Amygdala (tissue), 56 donors: Measurements from ENCODE around the gene DYNLRB1.
A peak's percentile ranks its signal among the peaks of the same experiment; 100 is the strongest.

Source experiments
- DNase-seq, 56 donors: peaks; one replicate each; lab custom pipeline; 2025; lab: John Stamatoyannopoulos, UW

Gene DYNLRB1

DNA sequence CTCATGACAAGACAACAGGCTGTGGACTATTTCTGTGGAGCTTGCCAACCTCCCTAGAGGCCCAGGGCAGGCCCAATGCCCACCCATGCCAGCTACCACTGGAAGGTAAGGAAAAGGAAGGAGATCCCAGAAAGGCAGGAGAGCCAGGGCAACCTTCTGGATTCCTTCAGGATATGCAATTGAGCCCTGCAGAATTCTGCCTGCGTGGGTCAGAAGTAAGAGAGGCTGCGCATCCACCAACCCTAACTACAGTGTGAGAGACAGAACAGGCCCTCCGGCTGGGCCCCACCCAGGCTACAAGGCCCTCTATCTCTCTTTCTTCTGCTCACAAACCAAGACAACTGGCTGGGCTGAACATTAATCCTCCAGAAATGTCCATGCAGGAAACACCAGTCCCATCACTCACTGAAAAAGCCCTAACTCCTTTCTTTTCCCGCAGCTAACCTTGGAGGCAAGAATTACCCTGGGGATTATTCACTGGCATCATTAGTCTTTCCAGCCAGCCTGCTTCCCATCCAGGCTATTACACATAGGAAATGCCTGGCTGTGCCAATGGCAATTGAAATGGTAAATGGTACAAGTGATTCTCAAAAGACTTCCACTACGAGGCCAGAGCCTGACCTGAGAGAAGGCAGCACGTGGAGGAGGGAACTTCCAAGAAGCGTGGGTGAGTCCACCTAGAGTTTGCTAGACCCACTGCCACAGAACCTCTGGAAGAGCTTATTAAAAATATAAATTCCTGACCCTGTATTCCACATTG, 57.5 kb downstream of the DYNLRB1 start:
- DNase-seq, result no peak

DNA sequence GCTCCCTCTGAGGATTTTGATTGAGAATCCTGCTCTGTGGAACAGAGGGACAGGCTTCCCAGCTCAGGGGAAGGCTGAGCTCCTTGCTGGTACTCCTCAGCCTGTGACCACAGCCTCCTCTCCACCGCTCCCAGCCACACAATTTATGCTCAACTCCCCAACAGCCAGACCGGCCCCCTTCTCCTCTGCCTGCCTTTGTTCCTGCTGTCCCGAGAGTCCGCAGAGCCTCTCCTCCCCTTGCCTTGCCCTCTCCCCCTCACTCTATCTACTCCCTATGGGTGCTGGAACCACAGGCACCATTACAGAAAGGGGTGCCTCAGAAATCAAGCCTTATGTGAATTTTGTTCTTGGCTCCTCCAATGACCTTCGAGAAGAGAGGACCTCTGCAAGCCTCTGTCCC, 58.2 kb downstream of the DYNLRB1 start:
- no peak for DNase-seq

DNA sequence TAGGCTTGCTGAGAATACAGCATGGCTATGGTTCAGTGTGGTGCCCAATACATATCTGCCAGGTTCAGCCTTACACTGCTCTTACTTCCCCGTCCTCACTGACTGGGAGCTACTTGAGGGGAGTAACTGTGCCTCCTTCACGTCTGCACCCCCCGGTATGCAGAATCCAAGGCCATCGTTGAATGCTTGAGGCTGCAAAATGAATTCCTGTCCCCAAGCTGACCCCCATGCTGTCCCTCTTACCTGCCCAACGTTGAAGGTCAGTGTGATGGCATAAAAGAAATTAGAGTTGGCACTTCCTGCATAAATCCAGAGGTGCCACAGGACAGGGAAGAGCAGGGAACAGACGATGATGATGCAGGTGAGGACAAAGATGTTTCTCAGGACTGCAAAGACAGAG, 58.6 kb downstream of the DYNLRB1 start:
- DNase-seq, result no peak

DNA sequence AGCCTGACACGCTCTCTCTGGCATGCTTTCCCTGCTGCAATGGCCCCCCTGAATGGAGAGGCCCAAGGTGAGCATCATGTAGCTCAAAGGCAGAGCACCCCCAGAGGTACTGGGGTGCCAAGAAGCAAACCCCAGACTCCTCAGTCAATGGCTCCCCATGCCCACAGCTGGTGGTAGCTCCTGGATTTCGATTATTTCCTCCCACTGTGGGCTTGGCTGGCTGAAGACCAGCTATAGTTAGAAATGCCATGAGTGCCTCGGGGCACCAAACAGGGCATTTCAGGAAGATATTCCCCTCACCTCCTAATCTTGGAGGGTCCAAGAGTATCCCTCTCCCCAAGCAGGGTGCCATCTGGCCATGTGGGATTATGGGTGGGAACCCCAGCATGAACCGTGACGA, 59.0 kb downstream of the DYNLRB1 start:
- no peak for DNase-seq

DNA sequence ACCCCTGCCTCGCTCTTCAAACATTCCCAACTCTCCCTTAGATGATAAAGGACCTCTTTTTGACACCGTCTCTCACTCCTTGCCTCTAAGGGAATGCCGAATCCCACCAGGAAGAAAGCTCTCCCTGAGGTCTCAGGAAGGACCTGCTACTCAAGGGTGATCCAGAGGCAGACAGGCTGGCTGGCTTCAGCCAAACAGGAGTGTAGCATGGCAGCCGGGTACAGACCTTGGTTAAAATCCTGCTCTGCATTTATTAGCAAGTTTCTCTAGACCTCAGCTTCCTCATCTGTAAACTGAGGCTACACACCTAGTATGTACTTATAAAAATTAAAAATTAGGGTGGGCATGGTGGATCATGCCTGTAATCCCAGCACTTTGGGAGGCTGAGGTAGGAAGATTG, 59.5 kb downstream of the DYNLRB1 start:
- DNase-seq, result no peak

DNA sequence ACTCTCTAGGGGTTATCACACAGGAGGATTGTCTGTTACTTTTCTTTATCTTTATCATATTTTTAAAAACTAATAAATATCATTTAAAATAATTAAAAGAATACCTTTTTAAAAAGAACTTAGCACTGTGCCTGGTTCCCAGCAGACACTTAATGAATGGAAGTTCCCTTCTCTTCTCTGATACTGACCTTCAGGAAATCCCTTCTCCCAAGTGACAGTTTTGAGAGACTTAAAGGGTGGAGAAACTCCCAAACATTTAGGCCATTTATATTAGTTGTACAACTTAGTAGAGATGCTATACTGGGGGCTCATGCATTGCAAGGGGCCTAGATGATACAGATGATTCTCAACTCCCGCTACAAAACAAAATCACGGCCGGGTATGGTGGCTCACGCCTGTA, 60.8 kb downstream of the DYNLRB1 start:
- DNase-seq, result no peak

DNA sequence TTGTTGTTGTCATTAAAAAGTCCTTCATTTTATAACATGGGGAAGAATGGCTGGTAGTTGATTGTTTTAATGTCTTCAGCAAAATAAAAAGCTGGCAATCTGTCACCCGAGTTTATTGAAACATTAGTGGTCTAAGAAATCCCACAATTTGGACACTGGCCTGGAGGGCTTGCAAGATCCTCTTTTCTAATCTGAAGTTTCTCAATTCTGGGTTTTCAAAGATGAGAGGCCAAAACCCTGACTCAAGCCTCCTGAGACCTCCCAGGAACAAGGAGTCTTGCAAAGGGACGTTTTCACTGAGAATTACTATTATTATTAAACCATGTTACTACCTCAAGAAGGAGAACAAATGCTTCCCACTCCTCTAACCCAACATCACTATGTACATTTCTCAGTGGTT, 61.8 kb downstream of the DYNLRB1 start:
- no peak for DNase-seq

DNA sequence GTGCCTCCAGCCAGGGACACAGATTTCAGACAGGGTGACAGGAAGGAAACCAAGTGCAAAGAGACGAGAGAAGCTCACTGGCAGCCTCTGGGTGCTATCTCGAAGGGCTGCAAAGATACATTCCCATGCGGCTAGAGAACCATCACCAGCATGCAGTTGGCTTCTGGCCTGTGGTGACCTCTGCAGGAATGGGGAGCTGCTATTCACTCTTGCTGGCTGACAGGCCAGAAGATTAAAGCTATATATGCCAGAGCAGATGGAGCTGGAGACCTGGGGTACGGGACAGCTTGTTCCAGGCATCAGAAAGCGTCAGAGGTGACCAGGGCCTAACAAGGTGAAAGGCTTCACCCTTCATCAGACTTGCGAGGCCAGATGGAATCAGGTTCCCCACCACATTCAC, 62.3 kb downstream of the DYNLRB1 start:
- DNase-seq, result peak in 12 of 56 donors; percentile 14 to 42 (median 20)

DNA sequence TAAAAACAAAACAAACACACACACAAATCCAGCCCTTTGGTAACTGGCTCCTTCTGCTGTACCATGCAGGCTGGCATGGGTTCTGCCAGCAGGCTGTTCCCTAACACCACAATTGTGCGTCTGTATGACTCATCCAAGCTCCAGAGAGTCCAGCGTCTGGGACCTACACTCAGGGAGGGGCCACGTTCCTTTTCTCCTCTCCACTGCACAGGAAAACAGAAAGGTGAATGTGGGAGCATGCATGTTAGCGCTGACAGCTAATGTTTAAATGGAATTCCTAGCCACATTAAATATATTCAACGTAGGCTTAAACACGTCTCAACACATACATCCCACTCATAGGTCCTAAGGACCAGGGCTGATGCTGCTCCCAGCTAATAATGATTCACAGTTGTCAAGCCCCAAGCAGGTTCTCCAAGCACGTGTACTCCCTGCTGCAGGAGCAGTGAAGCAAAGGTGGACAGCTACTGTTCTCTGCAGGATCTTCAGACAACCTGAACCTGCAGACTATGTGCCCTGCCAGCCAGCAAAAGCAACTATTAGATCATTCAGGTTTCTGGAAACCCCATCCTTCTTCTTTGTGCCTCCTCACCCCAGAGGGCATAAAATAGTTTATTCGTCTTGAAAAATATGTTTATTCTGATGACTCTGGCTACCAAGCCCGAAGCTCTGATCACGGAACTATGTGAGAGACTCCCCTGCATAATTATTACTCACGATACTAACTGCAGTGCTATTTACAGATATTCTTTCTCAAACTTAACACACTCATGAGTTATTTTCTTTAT, 63.2 kb downstream of the DYNLRB1 start:
- peak in 51 of 56 donors; percentile 23 to 89 (median 65) for DNase-seq

DNA sequence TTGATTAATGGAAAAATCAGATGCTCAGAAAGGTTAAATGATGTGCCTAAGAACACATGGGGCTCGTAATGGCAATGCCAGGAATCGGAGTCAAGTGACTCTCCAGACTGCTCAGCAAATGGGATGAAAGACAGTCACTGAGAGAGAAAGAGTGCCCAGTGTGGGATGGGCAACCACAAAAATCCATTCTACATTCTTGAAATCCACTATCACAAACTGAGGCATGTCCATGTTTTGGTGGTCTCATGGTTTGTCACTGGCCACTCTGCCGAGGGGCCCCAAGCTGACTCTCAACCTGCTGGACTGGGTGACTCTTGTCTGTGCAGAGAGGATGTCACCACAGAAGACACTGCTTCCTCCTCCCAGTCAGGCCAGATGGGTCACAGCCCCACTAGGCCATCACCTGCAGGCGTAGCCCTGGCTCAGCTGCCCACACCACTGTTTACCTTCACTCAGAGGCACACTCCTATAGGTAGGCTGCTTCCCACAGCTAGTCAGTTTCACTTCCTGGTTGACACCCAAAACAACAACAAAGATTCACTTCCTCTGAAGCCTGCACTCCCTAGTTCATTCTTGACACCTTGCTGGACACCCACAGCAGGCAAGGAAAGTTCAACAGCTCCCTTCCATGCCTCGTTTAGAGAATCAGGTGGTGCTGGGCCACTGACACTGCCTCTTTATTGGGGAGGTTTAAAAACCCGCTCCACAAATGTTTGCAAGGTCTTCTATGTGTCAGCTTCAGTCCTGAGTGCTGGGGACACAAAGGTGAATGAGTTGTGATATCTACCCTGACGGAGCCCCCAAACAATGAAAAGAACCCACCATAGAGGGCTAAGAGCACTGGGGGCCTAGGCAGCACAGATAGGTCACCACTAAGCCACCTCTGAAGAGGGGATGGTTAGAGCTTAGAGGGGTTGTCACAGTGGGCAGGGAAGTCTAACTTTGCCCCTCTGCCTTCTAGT, 64.0 kb downstream of the DYNLRB1 start:
- DNase-seq, result no peak

DNA sequence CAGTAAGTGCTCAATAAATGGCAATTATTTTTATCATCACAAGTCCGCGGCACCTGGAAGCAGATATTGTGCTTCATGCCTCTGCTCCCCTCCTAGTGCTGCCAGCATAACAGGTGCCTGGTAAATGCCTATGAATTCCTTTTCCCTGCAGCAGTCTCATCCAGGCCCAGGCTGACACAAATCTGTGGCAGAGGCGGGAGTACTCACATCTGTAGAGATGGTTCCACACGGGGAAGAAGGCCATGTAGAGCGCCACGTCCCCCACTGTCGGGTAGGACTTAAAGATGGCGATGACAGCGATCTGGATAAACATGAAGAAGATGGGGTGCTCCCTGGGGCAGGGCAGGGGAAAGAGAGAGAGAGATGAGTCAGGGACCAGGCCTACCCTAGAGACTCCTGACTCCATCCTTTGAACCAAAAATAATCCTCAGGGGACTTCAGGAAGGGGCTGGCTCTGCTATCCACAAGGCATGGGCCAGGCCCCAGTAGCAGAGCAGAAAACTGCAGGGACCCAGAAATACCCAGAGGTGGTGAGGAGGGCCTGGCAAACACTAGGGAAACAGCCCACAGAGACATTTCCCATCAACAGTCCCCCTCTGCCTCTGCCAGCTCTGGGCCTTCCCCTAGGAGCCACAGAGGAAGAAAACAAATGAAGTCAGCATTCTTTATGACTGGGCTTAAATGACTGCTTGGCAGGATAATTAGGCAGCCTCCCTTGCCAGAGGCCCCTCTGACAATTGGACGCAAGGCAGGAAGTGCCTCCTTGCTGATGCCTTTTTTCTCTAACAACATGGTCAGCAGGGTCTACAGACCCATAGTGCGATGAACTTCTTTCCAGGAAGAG, 65.3 kb downstream of the DYNLRB1 start:
- peak in 26 of 56 donors; percentile 14 to 67 (median 32) for DNase-seq

DNA sequence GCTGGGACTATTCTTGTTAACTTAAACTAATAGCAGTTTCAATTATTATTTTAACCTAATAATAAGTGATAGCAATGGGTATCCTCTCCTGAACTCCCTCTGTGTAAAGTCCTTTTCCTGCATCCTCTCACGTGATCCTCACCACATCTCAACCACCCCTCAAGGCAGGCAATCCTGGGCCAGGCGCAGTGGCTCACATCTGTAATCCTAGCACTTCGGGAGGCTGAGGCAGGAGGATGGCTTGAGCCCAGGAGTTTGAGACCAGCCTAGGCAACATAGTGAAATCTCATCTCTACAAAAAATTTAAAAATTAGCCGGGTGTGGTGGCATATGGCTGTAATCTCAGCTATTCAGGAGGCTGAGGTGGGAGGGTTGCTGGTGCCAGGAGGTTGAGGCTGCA, 66.0 kb downstream of the DYNLRB1 start:
- DNase-seq, result no peak

DNA sequence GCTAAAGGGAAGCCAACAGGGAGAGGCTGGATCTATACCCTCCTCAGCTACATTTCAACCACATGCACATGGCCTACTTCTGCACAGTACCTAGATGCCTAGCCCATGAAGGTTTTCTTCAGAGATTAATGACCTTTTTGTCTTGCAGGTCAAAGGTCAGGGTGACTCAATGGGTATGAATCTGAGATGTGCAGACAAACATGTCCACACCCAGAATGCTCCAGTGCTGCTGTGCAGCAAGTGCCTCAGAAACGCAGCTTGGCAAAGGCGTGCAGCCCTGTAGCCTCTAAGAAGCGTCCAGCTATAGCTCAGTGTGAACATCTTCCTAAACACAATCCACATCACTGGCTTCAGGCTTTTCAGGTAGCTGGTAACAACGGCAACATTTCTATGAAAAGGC, 66.7 kb downstream of the DYNLRB1 start:
- no peak for DNase-seq

DNA sequence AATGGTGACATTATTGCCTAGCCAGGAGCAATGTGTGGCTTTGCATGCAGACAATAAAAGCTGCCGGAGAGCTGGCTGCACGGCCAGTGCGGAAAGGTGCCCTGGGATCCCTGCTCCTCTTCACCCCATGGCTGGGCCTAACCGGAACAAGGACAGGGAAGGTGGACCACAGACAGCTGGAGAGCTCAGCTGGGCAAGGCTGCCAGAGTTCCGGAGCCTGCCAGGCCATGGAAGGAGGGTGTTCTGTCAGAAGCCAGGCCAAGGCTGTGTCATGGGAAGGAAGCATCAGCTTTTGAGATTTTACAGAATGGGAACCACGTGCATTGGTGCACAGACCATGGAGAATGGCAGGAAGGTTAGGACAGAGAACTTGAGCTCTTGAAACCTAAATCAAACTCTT, 67.3 kb downstream of the DYNLRB1 start:
- DNase-seq, result no peak

DNA sequence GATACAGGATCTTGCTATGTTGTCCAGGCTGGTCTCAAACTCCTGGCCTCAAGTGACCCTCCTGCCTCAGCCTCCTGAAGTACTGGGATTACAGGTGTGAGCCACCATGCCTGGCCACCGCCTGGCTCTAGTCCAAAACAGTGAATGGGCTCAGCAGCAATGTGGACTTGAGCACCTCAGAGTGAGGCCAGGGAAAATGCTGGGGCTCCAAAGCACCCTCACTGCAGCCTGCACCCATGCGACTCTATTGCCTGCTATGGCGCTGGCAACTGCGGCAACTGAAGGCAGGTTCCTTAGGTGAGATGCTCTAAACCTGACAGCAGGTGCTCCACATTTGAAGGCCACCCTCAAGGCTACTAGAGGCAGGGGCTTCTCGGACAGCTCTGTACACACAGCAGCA, 68.8 kb downstream of the DYNLRB1 start:
- no peak for DNase-seq

DNA sequence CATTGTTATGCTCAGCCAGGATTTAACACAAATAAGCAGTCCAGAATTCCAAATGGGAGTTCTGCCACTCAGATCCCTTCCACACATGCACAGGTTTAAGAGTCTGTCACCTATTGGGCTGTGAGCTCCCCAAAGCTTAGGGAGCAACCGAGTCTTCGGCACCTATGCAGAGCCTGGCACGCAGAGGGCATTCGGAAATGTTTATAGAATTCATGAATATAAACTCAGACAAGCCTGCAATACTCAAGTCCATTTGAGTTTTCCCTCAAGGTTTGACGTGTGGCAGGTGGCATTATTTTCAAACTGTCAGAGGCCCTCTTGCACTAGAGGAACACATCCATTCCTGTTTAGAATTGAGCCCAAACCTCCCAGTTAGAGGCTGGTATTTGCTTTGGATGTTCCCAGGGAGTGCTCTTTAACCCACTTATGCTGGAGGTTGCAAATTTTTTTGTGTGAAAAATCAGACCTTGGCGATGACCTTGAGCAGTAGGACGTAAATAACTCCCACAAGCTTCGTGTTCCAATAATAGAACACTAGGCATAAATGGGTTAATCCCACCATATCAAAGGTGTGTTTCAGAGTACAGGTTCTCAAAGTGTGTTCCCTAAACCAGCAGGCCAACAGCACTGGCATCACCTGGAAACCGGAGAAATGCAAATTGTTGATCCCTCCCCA, 70.4 kb downstream of the DYNLRB1 start:
- no peak for DNase-seq
